ENCODE data around the gene GAN. TPM values are rescaled to one million over a fixed set of nuclear protein-coding genes. Genes with fewer than 3 reads are reported as not detected.
"Not testable (repeated sequence)": the region's sequence is repeated elsewhere in the genome, so short reads cannot be mapped to it uniquely, and the experiment has no call there.

The GAN gene
- total RNA-seq, 1 experiment from 2014 or later = 5.7 TPM

GRCh38 chr16:81409016-81409556, 94.3 kb downstream of the GAN start:
- in situ Hi-C loops (cut with HindIII; ENCODE audit: low pct_unique_long_range_greater_than_20kb, low sequenced_read_pairs) = no loop called here
- DNase-seq (ENCODE audit: low read depth) = no peak

GRCh38 chr16:81410643-81411293, 96.0 kb downstream of the GAN start:
- in situ Hi-C loops (cut with HindIII; ENCODE audit: low pct_unique_long_range_greater_than_20kb, low sequenced_read_pairs) = no loop called here

GRCh38 chr16:81413245-81413990, 98.7 kb downstream of the GAN start:
- no peak for DNase-seq (ENCODE audit: low read depth)
- in situ Hi-C loops (cut with HindIII; ENCODE audit: low pct_unique_long_range_greater_than_20kb, low sequenced_read_pairs) = no loop called here

More at GRCh38 chr16:81410643-81411293, 96.0 kb downstream of the GAN start:
- no peak for DNase-seq (ENCODE audit: low read depth)

GRCh38 chr16:81415751-81416150, 101.0 kb downstream of the GAN start:
- in situ Hi-C loops (cut with HindIII; ENCODE audit: low pct_unique_long_range_greater_than_20kb, low sequenced_read_pairs) = no loop called here

GRCh38 chr16:81416749-81417148, 102.0 kb downstream of the GAN start:
- in situ Hi-C loops (cut with HindIII; ENCODE audit: low pct_unique_long_range_greater_than_20kb, low sequenced_read_pairs) = no loop called here
- DNase-seq (ENCODE audit: low read depth) = no peak

More at GRCh38 chr16:81415751-81416150, 101.0 kb downstream of the GAN start:
- DNase-seq (ENCODE audit: low read depth) = no peak

GRCh38 chr16:81417210-81417609, 102.4 kb downstream of the GAN start:
- no peak for DNase-seq (ENCODE audit: low read depth)
- in situ Hi-C loops (cut with HindIII; ENCODE audit: low pct_unique_long_range_greater_than_20kb, low sequenced_read_pairs) = no loop called here

GRCh38 chr16:81419806-81420205, 105.0 kb downstream of the GAN start:
- in situ Hi-C loops (cut with HindIII; ENCODE audit: low pct_unique_long_range_greater_than_20kb, low sequenced_read_pairs) = no loop called here
- no peak for DNase-seq (ENCODE audit: low read depth)

- in situ Hi-C loops (cut with HindIII; ENCODE audit: low pct_unique_long_range_greater_than_20kb, low sequenced_read_pairs) = no loop called here
- DNase-seq (ENCODE audit: low read depth) = no peak
These were observed 106.4 kb downstream of the GAN start for GRCh38 chr16:81421126-81421525.

GRCh38 chr16:81421536-81421935, 106.8 kb downstream of the GAN start:
- in situ Hi-C loops (cut with HindIII; ENCODE audit: low pct_unique_long_range_greater_than_20kb, low sequenced_read_pairs) = no loop called here
- DNase-seq (ENCODE audit: low read depth) = no peak

- in situ Hi-C loops (cut with HindIII; ENCODE audit: low pct_unique_long_range_greater_than_20kb, low sequenced_read_pairs); DNase-seq (ENCODE audit: low read depth): not testable (repeated sequence)
These were observed 107.4 kb downstream of the GAN start for GRCh38 chr16:81422153-81422552.

GRCh38 chr16:81424771-81425170, 110.0 kb downstream of the GAN start:
- in situ Hi-C loops (cut with HindIII; ENCODE audit: low pct_unique_long_range_greater_than_20kb, low sequenced_read_pairs) = no loop called here

GRCh38 chr16:81427219-81427618, 112.5 kb downstream of the GAN start:
- in situ Hi-C loops (cut with HindIII; ENCODE audit: low pct_unique_long_range_greater_than_20kb, low sequenced_read_pairs) = no loop called here
- no peak for DNase-seq (ENCODE audit: low read depth)

More at GRCh38 chr16:81424771-81425170, 110.0 kb downstream of the GAN start:
- DNase-seq (ENCODE audit: low read depth) = no peak

- in situ Hi-C loops (cut with HindIII; ENCODE audit: low pct_unique_long_range_greater_than_20kb, low sequenced_read_pairs) = no loop called here
- DNase-seq (ENCODE audit: low read depth) = no peak
These were observed 114.3 kb downstream of the GAN start for GRCh38 chr16:81429045-81429521.

- in situ Hi-C loops (cut with HindIII; ENCODE audit: low pct_unique_long_range_greater_than_20kb, low sequenced_read_pairs) = no loop called here
- DNase-seq (ENCODE audit: low read depth) = no peak
These were observed 117.0 kb downstream of the GAN start for GRCh38 chr16:81431554-81432353.

GRCh38 chr16:81432937-81433557, 118.3 kb downstream of the GAN start:
- in situ Hi-C loops (cut with HindIII; ENCODE audit: low pct_unique_long_range_greater_than_20kb, low sequenced_read_pairs) = no loop called here
- no peak for DNase-seq (ENCODE audit: low read depth)

- in situ Hi-C loops (cut with HindIII; ENCODE audit: low pct_unique_long_range_greater_than_20kb, low sequenced_read_pairs) = no loop called here
- no peak for DNase-seq (ENCODE audit: low read depth)
These were observed 120.3 kb downstream of the GAN start for GRCh38 chr16:81435103-81435502.

- in situ Hi-C loops (cut with HindIII; ENCODE audit: low pct_unique_long_range_greater_than_20kb, low sequenced_read_pairs) = no loop called here
- DNase-seq (ENCODE audit: low read depth) = no peak
These were observed 120.8 kb downstream of the GAN start for GRCh38 chr16:81435567-81435966.

- in situ Hi-C loops (cut with HindIII; ENCODE audit: low pct_unique_long_range_greater_than_20kb, low sequenced_read_pairs) = no loop called here
- no peak for DNase-seq (ENCODE audit: low read depth)
These were observed 121.6 kb downstream of the GAN start for GRCh38 chr16:81436386-81436785.

Measured in Caki2 (cell line).